ENCODE results near the gene NAB1. TPM values are rescaled to one million over a fixed set of nuclear protein-coding genes. Genes with fewer than 3 reads are reported as not detected.
"Not testable (repeated sequence)": the region's sequence is repeated elsewhere in the genome, so short reads cannot be mapped to it uniquely, and the experiment has no call there.

NAB1 gene
- total RNA-seq, 1 experiment from 2014 or later: 93.1 TPM

DNA sequence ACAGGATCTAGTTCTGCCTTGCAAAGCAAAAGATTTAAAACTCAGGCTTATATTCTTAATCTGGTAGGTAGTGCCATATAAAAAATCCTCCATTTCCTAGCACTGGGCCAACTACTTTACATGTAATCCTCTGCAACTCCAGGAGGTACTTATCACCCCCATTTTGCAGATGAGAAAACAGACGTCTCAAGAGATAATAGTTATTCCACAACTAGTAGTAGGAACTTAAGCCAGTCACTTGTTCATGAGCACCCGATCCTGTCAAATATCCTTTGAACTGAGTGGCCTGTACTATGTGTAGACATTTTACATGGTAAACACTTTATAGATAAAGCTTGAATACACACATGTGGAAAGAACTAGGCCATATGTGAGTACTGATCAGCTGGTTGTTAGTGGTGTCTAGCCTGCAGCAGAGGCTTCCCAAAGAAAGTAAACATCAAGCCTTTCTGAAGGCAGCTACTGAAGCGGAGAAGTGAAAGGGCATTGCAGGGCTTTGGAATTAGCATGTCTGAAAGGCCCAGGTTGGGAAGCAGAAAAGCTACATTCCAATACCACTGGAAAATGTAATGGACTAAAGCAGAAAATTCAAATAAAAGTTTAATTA is 48.0 kb downstream of the NAB1 start:
- in situ Hi-C loops (cut with HindIII; ENCODE audit: low pct_unique_long_range_greater_than_20kb, low sequenced_read_pairs): no loop called here
- DNase-seq (ENCODE audit: low read depth): peak; percentile 33

DNA sequence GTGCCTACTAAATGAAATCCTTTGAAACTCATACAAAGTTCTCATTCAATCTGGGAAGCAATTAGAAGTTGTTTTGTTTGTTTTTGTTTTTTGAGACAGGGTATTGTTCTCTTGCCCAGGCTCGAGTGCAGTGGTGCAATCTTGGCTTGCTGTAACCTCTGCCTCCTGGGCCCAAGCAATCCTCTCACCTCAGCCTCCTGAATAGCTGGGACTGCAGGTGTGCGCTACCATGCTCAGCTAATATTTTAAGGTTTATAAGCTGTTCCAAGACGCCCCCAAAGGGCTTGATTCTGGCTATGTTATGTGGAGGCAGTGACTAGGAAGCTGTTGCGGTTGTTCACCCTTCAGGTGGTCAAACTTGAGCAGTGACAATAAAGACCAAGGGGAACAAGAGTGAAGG is 48.5 kb downstream of the NAB1 start:
- in situ Hi-C loops (cut with HindIII; ENCODE audit: low pct_unique_long_range_greater_than_20kb, low sequenced_read_pairs): no loop called here

DNA sequence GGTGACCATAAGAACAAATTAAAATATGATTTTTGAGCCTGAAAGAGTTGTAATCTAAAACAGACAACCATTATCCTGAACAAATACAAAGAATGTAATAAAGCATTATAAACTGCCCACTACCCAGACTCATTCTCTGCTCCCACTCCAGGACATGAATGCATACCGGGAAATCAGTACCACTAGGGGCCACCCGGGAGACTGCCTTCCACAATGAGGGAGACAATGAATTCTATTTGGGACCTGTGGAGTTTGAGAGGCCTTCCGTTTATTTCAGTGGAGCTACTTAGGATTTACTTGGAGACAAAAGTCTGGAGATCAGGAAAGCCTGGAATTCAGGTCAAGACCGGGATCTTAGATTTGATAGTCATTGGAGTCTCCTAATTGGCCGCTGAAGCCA is 50.0 kb downstream of the NAB1 start:
- in situ Hi-C loops (cut with HindIII; ENCODE audit: low pct_unique_long_range_greater_than_20kb, low sequenced_read_pairs): no loop called here
- no peak for DNase-seq (ENCODE audit: low read depth)

More for the DNA sequence above, 48.5 kb downstream of the NAB1 start:
- DNase-seq (ENCODE audit: low read depth): no peak

DNA sequence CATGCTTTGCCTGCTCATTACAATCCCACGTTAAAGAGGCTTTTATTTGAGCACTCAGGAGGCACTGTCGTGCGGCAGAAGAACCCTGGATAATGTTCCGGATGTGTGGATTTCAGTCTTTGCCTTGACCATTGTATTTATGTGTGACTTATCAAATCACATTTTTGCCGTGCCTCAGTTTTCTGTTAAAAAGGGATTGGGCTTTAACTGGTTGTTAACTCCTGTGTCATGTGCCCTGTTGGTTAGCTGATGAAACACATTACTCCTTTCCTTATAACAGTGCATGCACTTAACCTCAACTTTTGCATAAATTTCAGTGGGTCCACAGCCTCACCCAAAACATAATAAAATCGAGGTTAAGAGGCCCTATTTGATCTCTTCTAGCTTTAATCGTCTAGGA is 52.7 kb downstream of the NAB1 start:
- in situ Hi-C loops (cut with HindIII; ENCODE audit: low pct_unique_long_range_greater_than_20kb, low sequenced_read_pairs): no loop called here
- no peak for DNase-seq (ENCODE audit: low read depth)

DNA sequence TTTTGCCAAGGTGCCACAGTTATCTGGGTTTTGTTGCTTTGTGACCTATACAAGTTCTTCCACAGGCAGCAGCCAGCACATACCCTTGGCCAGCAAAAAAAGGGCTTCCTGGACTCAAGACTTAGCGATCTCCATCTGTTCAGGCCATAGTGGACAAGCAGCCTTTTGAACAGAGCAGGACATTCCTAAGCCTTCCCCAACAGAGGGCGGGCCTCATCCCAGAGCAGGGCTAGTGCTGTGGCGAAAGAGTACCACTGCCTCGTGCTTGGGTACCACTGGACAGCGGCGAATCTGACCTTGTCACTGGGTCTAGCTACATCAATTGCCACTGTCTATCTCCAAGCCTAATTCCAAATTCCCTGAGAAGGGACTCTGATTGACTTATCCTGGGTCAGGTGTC is 56.4 kb downstream of the NAB1 start:
- in situ Hi-C loops (cut with HindIII; ENCODE audit: low pct_unique_long_range_greater_than_20kb, low sequenced_read_pairs): no loop called here
- no peak for DNase-seq (ENCODE audit: low read depth)

DNA sequence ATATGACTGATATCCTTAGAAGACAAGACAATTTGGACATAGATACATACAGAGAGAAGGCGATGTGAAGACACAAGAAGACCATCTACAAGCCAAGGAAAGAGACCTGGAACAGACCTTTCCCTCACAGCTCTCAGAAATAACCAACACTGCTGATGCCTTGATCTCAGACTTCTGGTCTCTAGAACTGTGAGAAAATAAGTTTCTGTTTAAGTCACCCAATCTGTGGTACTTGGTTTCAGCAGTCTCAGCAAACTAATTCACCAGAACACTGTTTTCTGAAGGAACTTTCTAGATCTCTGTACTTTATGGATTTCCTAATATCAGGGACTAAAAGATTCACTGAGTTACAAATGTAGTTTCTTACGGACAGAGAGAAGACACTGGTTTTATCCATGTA is 58.8 kb downstream of the NAB1 start:
- DNase-seq (ENCODE audit: low read depth): no peak
- in situ Hi-C loops (cut with HindIII; ENCODE audit: low pct_unique_long_range_greater_than_20kb, low sequenced_read_pairs): no loop called here

DNA sequence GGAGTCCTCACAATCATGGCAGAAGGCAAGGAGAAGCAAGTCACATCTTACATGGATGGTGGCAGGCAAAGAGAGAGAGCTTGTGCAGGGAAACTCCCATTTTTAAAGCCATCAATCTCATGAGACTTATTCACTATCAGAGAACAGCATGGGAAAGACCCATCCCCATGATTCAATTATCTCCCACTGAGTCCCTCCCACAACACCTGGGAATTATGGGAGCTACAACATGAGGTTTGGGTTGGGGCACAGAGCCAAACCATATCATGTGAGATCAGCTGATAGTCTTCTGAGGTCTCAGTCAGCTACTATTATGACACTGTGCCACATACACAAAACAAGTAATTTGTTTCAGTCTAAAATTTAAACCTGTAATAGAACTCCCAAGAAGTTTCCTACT is 59.8 kb downstream of the NAB1 start:
- in situ Hi-C loops (cut with HindIII; ENCODE audit: low pct_unique_long_range_greater_than_20kb, low sequenced_read_pairs); DNase-seq (ENCODE audit: low read depth): not testable (repeated sequence)

DNA sequence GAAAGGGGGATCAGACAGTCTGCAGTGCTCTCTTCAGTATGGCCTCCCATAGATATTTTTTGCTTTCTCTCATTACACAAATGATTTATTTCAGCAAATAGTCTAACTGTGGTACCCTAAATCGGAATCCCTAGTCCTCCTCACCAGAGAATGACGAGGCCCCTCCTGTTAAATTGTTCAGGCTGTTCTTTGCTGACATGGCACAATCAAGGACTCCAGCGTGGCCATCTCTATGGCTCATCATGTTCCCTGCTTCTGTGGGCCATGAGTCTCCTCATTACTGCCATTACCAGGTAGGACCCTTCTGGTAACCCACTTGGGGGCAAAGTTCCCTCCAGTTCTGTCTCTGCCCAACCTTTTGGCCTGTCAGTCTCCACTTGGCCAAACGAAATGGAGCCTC is 62.2 kb downstream of the NAB1 start:
- in situ Hi-C loops (cut with HindIII; ENCODE audit: low pct_unique_long_range_greater_than_20kb, low sequenced_read_pairs): no loop called here

DNA sequence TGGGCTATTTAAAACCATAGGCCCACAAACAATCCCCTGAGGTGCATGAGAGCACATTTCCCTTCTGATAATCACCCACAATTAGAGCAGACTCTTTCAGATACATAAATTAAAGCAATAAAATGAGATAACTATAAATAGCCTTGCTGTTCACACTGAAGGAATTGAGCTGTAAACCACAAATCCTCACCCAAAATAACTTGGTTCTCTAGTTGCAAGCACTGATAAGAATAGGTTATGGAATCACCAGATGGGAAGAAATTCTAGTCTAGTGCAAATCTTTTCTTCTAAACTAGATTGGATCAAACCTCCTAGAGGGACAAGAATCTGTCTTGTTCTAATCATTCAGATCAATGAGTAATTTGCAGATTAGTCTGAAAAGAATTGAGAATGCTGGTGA is 64.6 kb downstream of the NAB1 start:
- DNase-seq (ENCODE audit: low read depth): no peak
- in situ Hi-C loops (cut with HindIII; ENCODE audit: low pct_unique_long_range_greater_than_20kb, low sequenced_read_pairs): no loop called here

More for the DNA sequence above, 62.2 kb downstream of the NAB1 start:
- no peak for DNase-seq (ENCODE audit: low read depth)

DNA sequence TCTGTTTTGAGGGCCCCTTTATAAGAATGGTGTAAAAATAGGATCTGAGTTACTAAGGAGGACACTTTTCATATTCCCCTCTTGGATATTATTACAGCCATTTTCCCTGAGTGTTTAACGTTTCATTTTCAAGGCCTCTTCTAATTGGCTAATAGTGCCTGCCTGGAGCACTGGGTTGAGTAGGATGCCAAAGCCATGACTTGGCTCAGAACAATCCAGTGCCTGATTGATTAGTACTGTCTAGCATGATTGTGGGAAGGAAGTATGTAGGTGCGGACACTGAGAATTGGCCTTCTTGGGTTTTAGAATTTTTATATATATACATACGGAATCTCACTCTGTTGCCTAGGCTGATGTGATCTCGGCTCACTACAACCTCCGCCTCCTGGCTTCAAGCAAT is 66.1 kb downstream of the NAB1 start:
- no peak for DNase-seq (ENCODE audit: low read depth)
- in situ Hi-C loops (cut with HindIII; ENCODE audit: low pct_unique_long_range_greater_than_20kb, low sequenced_read_pairs): no loop called here

DNA sequence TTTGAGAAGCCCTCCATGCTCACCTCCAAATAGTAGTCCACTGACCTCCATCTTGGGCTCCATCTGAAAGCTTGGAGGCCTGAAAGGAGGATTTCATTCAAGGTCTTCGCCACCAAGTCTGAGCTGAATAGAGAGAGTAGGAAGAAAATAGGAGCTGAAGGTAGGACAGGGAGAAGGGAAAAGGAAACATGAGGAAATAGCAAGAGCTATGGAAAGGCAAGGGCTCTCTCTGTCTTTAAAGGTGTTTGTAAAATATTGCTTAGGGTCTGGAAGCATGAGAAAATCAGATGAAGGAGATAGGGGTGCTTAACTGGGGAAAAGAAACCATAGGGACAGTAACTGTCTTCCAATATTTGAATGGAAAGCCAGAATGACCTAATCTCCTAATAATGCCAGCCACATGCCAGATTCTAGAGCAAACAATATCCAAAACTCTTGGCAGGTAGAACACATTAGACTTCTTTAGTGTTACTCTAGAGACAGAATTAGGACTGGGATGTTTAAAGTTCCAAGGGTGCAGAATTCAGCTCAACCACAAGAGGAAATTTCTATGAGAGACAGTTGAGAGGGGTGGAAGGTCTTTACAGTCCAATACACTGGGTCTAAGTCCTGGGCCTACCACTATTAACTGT is 67.4 kb downstream of the NAB1 start:
- no peak for DNase-seq (ENCODE audit: low read depth)
- in situ Hi-C loops (cut with HindIII; ENCODE audit: low pct_unique_long_range_greater_than_20kb, low sequenced_read_pairs): no loop called here

DNA sequence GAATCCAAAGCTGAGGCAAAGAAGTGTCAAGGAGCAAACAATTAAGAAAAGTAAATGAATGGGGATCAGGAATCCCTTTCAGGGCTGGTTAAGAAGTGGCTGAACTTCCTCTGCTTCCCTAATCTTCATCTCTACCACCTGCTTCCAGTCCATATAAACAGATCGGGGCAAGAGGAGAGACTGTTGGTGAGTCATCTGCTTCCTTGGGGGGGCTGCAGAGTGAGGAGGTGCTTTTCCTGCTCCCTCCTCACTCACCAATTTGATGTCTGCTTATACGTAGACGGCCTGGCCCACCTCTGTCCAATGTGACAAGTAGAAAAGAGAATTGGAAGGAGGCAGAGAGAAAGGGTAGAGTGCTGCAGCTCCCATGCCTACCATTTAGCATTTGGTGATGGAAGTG is 68.4 kb downstream of the NAB1 start:
- no peak for DNase-seq (ENCODE audit: low read depth)
- in situ Hi-C loops (cut with HindIII; ENCODE audit: low pct_unique_long_range_greater_than_20kb, low sequenced_read_pairs): no loop called here

DNA sequence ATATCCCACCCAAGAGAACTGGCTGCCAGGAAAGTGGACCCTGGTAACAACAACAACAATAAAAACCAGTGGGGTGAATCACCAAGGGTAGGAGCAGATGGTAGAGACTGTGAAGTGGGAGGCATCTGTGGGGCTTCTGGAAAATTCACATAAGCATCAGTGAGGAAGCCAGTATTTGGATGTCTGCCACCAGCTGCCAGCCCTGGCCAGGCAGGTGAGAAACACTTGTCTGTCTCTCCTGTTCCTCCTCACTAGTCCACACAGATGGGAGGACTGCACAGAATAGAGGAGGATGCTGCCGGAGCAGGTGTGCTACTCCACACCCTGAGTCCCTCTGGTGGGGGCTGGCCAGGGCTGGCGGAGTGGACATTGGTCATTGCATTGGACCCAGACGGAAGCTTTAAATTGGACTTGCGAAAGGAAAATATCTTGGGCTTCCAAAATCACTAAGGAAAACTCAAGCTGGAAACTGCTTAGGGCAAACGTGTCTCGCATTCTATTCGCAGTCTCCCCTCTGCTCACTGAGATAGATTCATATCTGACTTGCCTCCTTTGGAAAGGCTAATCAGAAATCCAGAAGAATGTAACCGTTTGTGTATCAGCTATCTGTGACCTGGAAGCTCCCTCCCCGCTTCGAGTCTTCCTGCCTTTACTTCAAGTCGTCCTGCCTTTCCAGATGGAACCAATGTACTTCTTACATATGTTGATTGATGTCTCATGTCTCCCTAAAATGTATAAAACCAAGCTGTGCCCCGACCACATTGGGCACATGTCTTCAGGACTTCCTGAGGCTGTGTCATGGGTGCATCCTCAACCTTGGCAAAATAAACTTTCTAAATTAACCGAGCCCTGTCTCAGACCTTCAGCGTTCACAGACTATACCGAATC is 69.1 kb downstream of the NAB1 start:
- in situ Hi-C loops (cut with HindIII; ENCODE audit: low pct_unique_long_range_greater_than_20kb, low sequenced_read_pairs): no loop called here
- DNase-seq (ENCODE audit: low read depth): no peak

DNA sequence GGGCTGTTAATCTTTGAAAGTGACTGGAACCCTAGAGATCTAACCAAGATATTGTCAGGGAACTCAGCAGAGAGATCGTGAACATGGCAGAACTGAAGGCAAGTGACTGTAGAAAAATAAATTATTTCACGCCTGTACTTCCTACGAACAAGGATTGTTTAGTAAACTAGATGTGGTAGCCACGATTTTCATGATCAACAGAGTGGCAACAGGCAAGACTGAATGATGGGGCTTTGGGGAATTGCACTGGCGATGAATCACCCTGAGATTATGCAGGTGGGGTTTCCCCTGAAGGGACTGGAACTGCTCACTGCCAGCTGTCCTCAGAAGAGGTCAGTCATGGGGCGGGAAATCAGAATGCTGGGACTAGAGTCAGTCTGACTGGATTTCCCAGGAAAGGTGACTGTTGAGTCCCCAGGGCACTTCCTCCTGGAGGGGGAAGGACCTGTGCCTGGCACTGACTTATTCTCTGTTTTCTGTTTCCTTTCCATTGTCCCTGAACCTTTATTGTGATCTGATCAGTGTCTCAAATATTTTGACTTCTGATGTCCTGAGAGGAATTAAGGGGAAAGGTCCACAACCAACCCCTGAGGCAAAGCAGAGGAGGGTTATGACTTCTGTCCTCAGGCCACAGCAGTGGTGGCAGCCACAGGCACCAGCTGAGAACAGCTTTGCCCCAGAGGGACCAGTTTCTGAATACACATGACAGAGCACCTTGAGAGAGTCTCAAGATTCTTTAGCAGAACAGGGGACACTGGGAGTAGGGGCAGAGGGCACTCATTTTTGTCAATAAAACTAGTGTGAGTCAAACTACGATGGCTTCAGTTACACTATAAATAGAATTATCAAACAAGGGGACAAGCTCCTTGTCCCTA is 70.0 kb downstream of the NAB1 start:
- DNase-seq (ENCODE audit: low read depth): peak; percentile 91
- in situ Hi-C loops (cut with HindIII; ENCODE audit: low pct_unique_long_range_greater_than_20kb, low sequenced_read_pairs): no loop called here

DNA sequence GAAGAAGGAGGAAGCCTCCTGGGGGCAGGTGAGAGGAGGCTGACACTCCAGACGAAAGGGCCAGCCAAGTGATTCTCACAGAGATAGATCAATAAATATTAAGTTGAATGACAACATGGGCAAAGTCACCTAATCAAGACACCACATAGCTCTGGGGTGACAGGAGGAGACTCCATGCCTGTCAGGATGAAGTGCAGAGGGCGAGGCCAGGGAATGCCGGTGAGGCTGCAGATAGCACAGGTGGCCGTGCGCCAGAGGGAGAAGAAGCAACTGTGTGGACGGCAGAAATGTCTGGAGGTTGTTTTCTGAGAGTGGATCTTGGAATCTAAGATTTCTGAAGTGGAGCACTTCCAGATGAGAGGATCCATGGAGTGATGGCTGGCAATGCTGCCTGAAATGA is 71.4 kb downstream of the NAB1 start:
- in situ Hi-C loops (cut with HindIII; ENCODE audit: low pct_unique_long_range_greater_than_20kb, low sequenced_read_pairs): no loop called here

DNA sequence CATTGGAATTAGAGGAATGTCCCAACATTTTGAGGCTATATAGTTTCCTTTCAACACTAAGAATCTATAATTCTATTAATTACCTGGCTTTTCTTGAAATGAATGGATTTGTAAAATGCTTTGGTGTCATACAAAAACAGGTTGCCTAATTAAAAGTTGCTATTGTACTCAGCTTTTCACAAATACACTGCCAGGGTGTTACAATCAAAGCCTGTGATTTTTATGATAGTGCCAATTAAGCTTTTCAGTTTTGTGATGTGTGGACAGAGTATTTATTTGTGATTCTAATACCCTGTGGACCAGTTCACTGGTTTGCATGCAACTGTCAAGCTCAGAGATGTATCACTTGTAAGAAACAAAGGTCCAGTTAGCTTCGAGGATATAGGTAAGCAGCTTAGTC is 71.8 kb downstream of the NAB1 start:
- in situ Hi-C loops (cut with HindIII; ENCODE audit: low pct_unique_long_range_greater_than_20kb, low sequenced_read_pairs): no loop called here
- no peak for DNase-seq (ENCODE audit: low read depth)

More for the DNA sequence above, 71.4 kb downstream of the NAB1 start:
- DNase-seq (ENCODE audit: low read depth): no peak

DNA sequence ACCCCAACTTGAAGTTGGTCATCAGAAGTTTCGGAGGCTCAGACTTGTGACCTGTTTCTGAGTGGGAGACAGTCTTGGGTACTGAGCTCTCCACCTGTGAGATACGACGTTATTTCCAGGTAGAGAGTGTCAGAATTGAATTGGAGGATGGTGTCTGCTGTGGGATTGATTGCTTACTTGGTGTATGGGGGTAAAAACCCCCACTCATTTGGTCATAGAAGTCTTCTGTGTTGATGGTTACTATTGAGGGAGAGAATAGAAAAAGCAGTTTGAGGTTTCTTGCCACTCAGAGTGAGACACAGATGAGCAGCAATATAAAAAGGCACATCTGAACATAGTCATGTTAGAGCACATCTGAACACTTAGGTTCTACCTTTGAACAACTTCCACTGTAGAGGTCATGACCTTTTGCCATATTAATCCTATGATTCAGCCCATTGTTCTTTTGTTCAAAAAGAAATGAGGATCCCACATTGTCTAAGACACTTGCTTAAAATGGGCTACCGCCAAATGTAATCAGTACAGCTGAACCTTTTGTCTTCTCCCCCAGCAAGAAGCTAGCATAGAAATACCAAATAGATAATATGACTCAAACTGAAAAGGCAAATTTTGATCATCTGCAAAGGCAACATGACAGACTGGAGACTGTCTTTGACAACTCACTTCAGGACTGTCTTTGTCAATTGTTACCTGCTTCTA is 73.3 kb downstream of the NAB1 start:
- in situ Hi-C loops (cut with HindIII; ENCODE audit: low pct_unique_long_range_greater_than_20kb, low sequenced_read_pairs): no loop called here
- DNase-seq (ENCODE audit: low read depth): no peak

DNA sequence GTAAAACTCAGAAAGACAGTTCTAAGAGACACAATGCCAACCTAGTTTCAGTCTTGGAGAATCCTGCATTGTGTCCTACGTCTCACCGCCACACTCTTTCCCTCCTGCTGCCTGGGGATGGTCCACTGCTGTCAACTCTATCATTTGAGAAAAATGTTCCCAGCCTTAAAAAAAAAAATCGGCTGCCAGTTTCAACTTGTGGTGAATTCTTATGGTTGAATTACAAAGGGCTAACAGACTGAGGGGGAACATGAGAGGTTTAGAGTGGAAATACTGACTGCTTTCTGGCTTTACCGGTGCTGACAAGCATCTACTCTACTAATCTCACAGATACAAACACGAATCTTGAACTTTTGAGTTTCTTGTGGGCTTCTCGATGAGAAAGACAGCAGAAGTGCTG is 74.0 kb downstream of the NAB1 start:
- DNase-seq (ENCODE audit: low read depth): no peak
- in situ Hi-C loops (cut with HindIII; ENCODE audit: low pct_unique_long_range_greater_than_20kb, low sequenced_read_pairs): no loop called here
